ENCODE measurements around the gene NEB. TPM values are rescaled to one million over a fixed set of nuclear protein-coding genes. Genes with fewer than 3 reads are reported as not detected.

Gene NEB
- total and polyA plus RNA-seq, 2 of the 4 experiments (the other 2 are of a cell fraction), result under 0.01 TPM; not detected in 1

GRCh38 chr2:151729837-151730236 lies 4.4 kb downstream of the NEB start:
- Histone ChIP-seq H4K20me1 (ENCODE audit: insufficient read depth, low read length) (no peaks in the 10 kb centered on the region), H4K8ac (ENCODE audit: low read depth in 2 of 2, low read length in 2 of 2) (no peak overlapping the region), H3K4ac (ENCODE audit: low read depth, low read length) (no peak overlapping the region), H3K23ac (ENCODE audit: low read depth, low read length) (no peak overlapping the region), H3K9me1 (ENCODE audit: insufficient read depth, low read length) (no peaks in the 10 kb centered on the region), H2BK15ac (ENCODE audit: low read depth, low read length) (no peak overlapping the region), H3K4me2 (ENCODE audit: low read depth, low read length) (no peak overlapping the region), H3K27ac (ENCODE audit: insufficient read depth, low read length) (no peak overlapping the region), H3K18ac (ENCODE audit: low read depth, low read length) (no peak overlapping the region), H2BK120ac (ENCODE audit: low read depth, low read length) (no peak overlapping the region), H2BK5ac (ENCODE audit: low read depth, low read length, poor library complexity, severe bottlenecking) (no peak overlapping the region), H3K4me3 (ENCODE audit: insufficient read depth, low read depth, low read length) (no peak overlapping the region), H3K9me3 (ENCODE audit: control insufficient read depth, insufficient read depth, low read length) (no peaks in the 10 kb centered on the region), H3K27me3 (ENCODE audit: control insufficient read depth, insufficient read depth, low read length) (no peaks in the 10 kb centered on the region; the same call in 1 of the 2 replicates), H4K5ac (ENCODE audit: low read depth, low read length) (no peak overlapping the region), H4K91ac (ENCODE audit: insufficient read depth, low read depth, low read length) (no peak overlapping the region), H3K4me1 (ENCODE audit: control insufficient read depth, insufficient read depth, low read length) (no peaks in the 10 kb centered on the region), H3K79me1 (ENCODE audit: low read depth in 1 of 2, low read length in 2 of 2) (no peaks in the 10 kb centered on the region), H3K56ac (ENCODE audit: extremely low read depth, insufficient read depth, low read length) (no peak overlapping the region), H2AFZ (replicated peaks; ENCODE audit: low read length, poor library complexity) (no peak overlapping the region), H2AK9ac (replicated peaks; ENCODE audit: low read depth, low read length, poor library complexity) (no peak overlapping the region), H2AK5ac (ENCODE audit: low read depth, low read length) (no peak overlapping the region), H3K36me3 (ENCODE audit: control insufficient read depth, insufficient read depth, low read length) (no peaks in the 10 kb centered on the region), H2BK20ac (ENCODE audit: low read depth, low read length) (no peak overlapping the region), H3K14ac (replicated peaks; ENCODE audit: low read depth, low read length) (no peak overlapping the region), H3K9ac (ENCODE audit: low read depth, low read length) (no peak overlapping the region)
- BruUV-seq (replicated peaks), result no TSS peak
- DNase-seq (no peak), ATAC-seq (ENCODE audit: low read depth) (no peak)
- ChIA-PET CTCF (no interaction called here), POLR2A (ENCODE audit: unreplicated experiment) (no interaction called here)
- dilution Hi-C loops (cut with HindIII; ENCODE audit: low sequenced_read_pairs, unreplicated experiment), result no loop called here
- intact Hi-C loops (cut with micrococcal nuclease), result no loop called here
- TF ChIP-seq MAZ (IDR thresholded peaks at IDR 0.05; ENCODE audit: borderline replicate concordance, low read depth, low read length) (no peak), CHD1 (IDR thresholded peaks at IDR 0.05; ENCODE audit: low read depth, low read length) (no peak)
- in situ Hi-C loops (cut with MboI; ENCODE audit: low sequenced_read_pairs), result no loop called here
- no CpG with 5 or more reads among the region's 1 CpG for WGBS, 2 experiments (ENCODE audit: extremely low coverage in 2 of 2, insufficient read length in 1 of 2)

Measured in IMR-90 (cell line).